ENCODE measurements around the gene RBM34.

GRCh38 chr1:235133086-235133485 lies 28.0 kb downstream of the RBM34 start:
- TF ChIP-seq CTCF (IDR thresholded peaks at IDR 0.05) (no peak), EP300 (IDR thresholded peaks at IDR 0.05) (no peak)

Measured in stomach (tissue), 4 donors.